Measurements from ENCODE around the gene PTS. TPM values are rescaled to one million over a fixed set of nuclear protein-coding genes. Genes with fewer than 3 reads are reported as not detected.

The PTS gene
- total and polyA plus RNA-seq, 9 of the 15 experiments (the other 6 are each of a cell fraction or from before 2014, with no cell fraction given): 27.1 to 72.7 (median 41.1) TPM

GRCh38 chr11:112277941-112278340 is 51.7 kb downstream of the PTS start (continued):
- TF ChIP-seq MGA (IDR thresholded peaks at IDR 0.05) (no peak), DEAF1 (CRISPR knock-in tag; IDR thresholded peaks at IDR 0.05) (no peak), NFYB (IDR thresholded peaks at IDR 0.05; ENCODE audit: extremely low read depth, insufficient read length) (no peak)

Data from K562 (cell line).